Stimulated activated CD8-positive, alpha-beta memory T cell treated with anti-CD3 and anti-CD28 coated beads, Interleukin-15, amount 100 ng/mL, for 4 hours (primary cell): ENCODE measurements around the gene FOXA1.

ENCODE experiments used
- DNase-seq, 2 donors: peaks; one replicate each; pipeline ENCODE4 v3.0.0-alpha.2; 2020; ENCODE audit warnings: low read depth in 2 of 2

FOXA1 gene

GRCh38 chr14:37594971-37595808, at the start of gene FOXA1, which contains the start of gene TTC6:
FOXA1 (minus strand) TSS chr14:37595249; CDS start chr14:37594972, 277 bp downstream.
TTC6 (plus strand) TSS chr14:37595629; CDS start chr14:37622065, 26,436 bp downstream.
- no peak for DNase-seq

DNA sequence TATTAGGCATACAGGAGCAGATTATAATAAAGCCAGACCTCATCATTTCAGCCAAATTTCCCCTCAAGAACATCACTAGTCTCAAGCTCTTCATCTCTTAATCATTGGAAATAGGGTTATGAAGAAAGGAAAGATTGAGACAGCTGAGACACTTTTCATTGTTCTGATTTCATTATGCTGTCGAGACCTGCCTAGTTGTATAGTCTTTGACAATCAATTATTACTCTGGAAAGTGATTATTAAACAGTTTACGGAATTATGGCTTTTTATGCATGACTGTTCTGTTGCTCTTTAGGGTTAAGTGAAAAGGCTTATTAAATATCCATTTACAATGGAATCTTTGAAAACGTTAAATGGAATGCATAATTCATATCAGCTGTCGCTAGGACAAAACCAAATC, 48.7 kb upstream of the FOXA1 start:
- no peak for DNase-seq

GRCh38 chr14:37642125-37642524, 47.1 kb upstream of the FOXA1 start:
- no peak for DNase-seq

DNA sequence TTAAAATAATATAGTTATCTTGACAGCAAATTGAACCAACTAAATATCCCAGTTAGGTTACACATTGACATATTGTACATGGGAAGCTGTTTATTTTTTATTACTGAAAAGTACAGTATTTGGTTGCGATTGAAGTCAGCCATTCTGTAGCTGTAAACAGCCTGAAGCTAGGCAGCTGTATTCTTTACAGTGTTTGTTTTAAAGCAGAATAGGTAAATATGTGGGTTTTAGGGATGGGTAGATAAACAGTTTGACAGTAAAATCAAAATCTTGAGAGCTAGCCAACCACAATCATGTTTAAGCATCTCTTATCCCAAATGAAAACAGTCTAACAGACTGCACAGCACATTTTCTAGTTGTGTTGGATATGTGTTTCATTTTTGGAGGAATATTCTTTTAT, 46.1 kb upstream of the FOXA1 start:
- no peak for DNase-seq

- no peak for DNase-seq
Observed at GRCh38 chr14:37638599-37638998, 43.5 kb upstream of the FOXA1 start.

GRCh38 chr14:37637341-37637740, 42.3 kb upstream of the FOXA1 start:
- no peak for DNase-seq

DNA sequence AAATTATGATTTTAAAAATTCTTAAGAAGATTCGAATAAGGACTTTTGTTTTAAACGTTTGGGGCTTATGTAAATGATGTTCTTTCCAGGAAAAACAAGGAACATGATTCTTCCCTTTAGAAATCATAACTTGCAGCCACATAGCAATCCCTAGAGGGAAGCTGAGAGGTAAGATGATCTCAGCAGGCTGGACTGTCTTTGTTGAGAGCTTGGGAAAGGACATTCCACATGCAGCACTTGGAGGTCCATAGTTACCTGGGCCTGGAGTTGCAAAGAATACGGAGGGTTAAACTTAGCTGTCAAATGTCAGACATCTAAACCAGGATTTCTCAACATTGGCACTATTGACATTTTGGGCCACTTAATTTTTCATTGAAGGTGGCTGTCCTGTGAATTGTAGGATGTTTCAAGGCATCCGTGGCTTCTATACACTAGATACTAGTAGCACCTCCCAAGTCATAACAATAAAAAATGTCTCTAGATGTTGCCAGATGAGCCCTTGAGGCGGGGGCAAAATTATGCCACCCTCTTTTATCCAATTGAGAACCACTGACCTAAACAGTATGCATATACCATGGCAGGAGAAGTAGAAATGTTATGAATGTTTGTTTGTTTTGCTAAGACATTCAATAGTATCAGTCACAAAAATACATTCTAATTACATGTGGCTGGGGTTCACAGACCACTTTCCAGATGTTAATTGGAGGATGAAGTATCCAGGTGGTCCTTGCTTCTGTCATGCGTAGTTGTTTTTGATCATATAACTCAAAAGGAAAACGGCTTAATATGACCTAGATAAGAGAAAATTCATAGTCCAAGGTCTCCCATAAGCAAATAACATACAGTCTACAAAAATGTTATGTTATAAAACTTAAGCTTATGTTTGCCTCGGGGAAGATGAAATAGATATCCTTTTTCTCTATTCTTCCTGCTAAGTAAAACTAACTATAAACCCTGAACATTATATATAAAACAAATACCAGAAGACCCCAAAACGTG, 30.8 kb upstream of the FOXA1 start:
- DNase-seq = no peak

GRCh38 chr14:37623971-37624370, 28.9 kb upstream of the FOXA1 start:
- DNase-seq = no peak

- no peak for DNase-seq
Observed at GRCh38 chr14:37623426-37623951, 28.4 kb upstream of the FOXA1 start.

- DNase-seq = no peak
Observed at GRCh38 chr14:37622231-37622923, 27.3 kb upstream of the FOXA1 start.

GRCh38 chr14:37620856-37621255, 25.8 kb upstream of the FOXA1 start:
- no peak for DNase-seq

DNA sequence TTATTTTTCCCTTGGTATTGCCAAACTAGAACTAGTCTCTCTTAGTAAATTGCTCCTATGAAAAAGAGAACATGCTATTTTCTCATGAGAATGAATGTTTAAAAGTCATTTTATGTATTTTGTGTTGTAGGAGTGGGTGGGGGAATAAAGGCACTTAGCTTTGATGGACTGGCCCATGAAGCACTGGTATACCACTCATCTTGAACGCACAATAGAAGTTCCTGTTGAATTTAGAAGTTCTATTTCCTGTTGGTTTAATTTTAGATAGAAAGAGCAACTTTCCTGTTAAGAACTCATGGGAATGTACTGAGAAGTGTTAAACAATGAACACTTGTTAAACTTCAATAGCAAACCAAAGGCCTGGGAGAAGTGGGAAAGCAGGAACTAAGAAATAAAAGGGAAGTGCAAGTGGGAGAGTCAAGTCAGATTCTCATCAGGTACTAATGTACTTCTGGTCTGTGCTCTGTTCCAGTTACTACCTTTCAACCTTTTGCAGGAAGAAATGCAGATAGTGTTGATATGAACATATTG, 23.5 kb upstream of the FOXA1 start:
- DNase-seq = no peak

- no peak for DNase-seq
Observed at GRCh38 chr14:37617864-37618365, 22.9 kb upstream of the FOXA1 start.

DNA sequence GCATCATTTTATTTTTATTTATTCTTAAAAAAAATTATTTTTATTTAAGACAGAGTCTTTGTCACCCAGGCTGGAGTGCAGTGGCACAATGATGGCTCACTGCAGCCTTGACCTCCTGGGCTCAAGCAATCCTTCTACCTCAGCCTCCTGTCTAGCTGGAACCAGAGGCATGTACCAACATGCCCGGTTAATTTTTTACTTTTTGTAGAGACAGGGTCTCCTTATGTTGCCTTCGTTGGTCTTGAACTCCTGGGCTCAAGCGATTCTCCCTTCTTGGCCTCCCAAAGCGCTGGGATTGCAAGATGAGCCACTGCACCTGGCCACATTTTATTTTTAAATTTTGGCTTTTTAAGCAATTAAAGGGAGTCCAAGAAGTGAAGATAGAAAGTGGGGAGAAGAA, 21.8 kb upstream of the FOXA1 start:
- no peak for DNase-seq

- DNase-seq = no peak
Observed at GRCh38 chr14:37615582-37616289, 20.7 kb upstream of the FOXA1 start.

DNA sequence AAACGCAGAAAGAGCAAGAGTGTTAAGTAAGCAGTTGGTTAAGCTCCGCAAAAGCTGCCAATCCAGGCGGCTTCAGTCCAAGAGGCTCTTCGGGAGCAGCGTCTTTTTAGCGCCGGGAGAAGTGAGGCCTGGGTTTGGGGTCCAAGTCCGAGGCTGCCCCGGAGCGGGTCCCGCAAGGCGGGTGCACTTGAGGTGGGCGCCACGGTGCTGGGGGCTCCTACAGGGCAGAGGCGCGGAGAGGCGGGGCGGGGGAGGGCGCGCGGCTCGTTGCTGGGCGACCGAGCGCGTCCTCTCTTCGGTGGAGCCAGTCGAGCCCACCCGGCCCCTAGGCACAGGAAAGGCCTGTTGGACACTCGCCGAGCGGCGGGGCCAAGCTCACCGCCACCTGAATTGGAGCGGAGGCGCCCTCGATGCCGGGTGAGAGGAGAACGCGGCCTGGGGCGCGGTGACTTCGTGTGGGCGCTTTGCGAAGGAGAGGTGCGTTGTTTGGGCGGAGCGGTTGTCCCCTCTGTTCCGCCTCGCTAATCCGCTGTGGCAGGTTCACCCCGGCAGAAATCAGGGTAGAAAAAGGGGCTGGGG, 16.0 kb upstream of the FOXA1 start:
- DNase-seq = no peak

- no peak for DNase-seq
Observed at GRCh38 chr14:37608649-37609048, 13.6 kb upstream of the FOXA1 start.

DNA sequence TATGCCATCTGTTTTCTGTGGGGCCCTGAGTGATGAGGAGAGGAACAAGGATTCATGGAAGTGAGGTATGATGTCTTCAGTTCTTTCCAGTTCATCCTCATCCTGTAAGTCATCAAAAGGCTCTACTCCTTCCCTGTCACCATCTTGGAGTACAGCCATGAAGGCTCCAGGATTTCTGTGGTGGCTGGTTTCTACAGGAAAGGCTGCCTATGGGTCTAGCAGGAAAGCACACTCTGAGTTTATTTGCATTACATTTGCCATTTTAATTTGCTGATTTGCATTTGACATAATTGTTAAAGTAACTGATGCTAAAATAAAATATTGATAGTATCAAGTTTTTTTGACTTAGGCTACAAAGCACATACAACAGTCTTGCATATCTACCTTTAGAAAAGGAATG, 11.6 kb upstream of the FOXA1 start:
- no peak for DNase-seq

DNA sequence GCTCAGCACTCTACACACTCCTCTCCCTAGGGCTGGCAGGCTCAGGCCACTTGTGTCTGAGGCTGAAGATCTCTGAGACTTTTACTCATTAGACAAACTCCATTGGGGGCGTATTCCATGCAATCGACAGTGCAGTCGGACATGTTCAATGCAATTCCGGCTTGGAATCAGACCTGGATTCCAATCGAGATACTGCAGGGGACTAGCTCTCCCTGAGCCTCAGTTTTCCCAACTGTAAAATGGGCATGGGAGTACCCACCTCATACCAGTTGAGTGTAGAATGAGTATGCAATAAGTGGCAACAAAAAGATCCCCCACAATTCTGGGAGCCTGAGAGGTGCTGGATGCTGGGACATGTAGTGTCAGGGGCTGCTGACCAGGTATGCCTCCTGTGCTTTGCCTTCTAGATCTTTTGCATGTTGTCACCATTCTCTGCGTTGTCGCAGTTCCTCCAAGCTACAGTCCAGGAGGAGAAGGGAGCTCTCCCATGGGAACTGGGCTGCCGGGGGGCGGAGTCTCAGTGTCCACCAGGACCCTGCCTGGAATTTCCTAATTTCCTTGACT, 8.7 kb upstream of the FOXA1 start:
- no peak for DNase-seq
